Measurements from ENCODE around the gene PLSCR4. TPM values are rescaled to one million over a fixed set of nuclear protein-coding genes. Genes with fewer than 3 reads are reported as not detected.

Gene PLSCR4
- total RNA-seq, 1 donor from 2014 or later = 1.1 TPM

- peaks cover 98% of the 10 kb centered on the region for H3K79me2 ChIP-seq (ENCODE audit: insufficient read depth, low read length)
- no peak overlapping the region for H3K4me2 ChIP-seq (ENCODE audit: low read length)
- Mint-ChIP-seq H3K4me3 (ENCODE audit: unreplicated experiment) (no peak overlapping the region), H3K27me3 (ENCODE audit: low read depth, unreplicated experiment) (no peaks in the 10 kb centered on the region), H3K4me1 (ENCODE audit: low read depth, unreplicated experiment) (peaks cover 30% of the 10 kb centered on the region), H3K9me3 (ENCODE audit: unreplicated experiment) (no peaks in the 10 kb centered on the region), H3K36me3 (ENCODE audit: low read depth, unreplicated experiment) (peaks cover 7% of the 10 kb centered on the region), H3K27ac (ENCODE audit: unreplicated experiment) (no peak overlapping the region)
- H3K36me3 ChIP-seq (ENCODE audit: insufficient read depth, low read length) = no peaks in the 10 kb centered on the region
- H3K27ac ChIP-seq (ENCODE audit: low read depth, low read length) = no peak overlapping the region
- no peak overlapping the region for H3K9ac ChIP-seq (ENCODE audit: low read length)
- H3K27me3 ChIP-seq (ENCODE audit: insufficient read depth, low read length) = no peaks in the 10 kb centered on the region
- no peak overlapping the region for H3K4me3 ChIP-seq (ENCODE audit: insufficient read depth, low read depth, low read length)
- no peak overlapping the region for H2AFZ ChIP-seq (ENCODE audit: low read depth, low read length)
- no peak for DNase-seq (ENCODE audit: low read depth)
- no peak for TF ChIP-seq EZH2 (IDR thresholded peaks at IDR 0.05; ENCODE audit: insufficient read depth, low read length)
- no peak for TF ChIP-seq CTCF (IDR thresholded peaks at IDR 0.05; ENCODE audit: insufficient read depth, low read depth, low read length)
- H4K20me1 ChIP-seq (ENCODE audit: insufficient read depth, low read length) = peaks cover 90% of the 10 kb centered on the region
- no peak for FAIRE-seq
- H3K9me3 ChIP-seq (ENCODE audit: insufficient read depth, low read depth, low read length) = no peaks in the 10 kb centered on the region
- H3K4me1 ChIP-seq (ENCODE audit: insufficient read depth, low read length) = peaks cover 6% of the 10 kb centered on the region
Measured at GRCh38 chr3:146154995-146155394, 95.9 kb downstream of the PLSCR4 start.

GRCh38 chr3:146154316-146154715, 96.6 kb downstream of the PLSCR4 start:
- H3K4me2 ChIP-seq (ENCODE audit: low read length) = no peak overlapping the region
- peaks cover 7% of the 10 kb centered on the region for H3K36me3 Mint-ChIP-seq (ENCODE audit: low read depth, unreplicated experiment)
- H3K27me3 ChIP-seq (ENCODE audit: insufficient read depth, low read length) = no peaks in the 10 kb centered on the region
- no peaks in the 10 kb centered on the region for H3K36me3 ChIP-seq (ENCODE audit: insufficient read depth, low read length)
- DNase-seq (ENCODE audit: low read depth) = no peak
- H3K79me2 ChIP-seq (ENCODE audit: insufficient read depth, low read length) = peaks cover 98% of the 10 kb centered on the region
- H2AFZ ChIP-seq (ENCODE audit: low read depth, low read length) = no peak overlapping the region
- FAIRE-seq = no peak
- no peak overlapping the region for H3K4me3 ChIP-seq (ENCODE audit: insufficient read depth, low read depth, low read length)
- peaks cover 32% of the 10 kb centered on the region for H3K4me1 Mint-ChIP-seq (ENCODE audit: low read depth, unreplicated experiment)
- TF ChIP-seq CTCF (IDR thresholded peaks at IDR 0.05; ENCODE audit: insufficient read depth, low read depth, low read length) = no peak
- H3K9me3 Mint-ChIP-seq (ENCODE audit: unreplicated experiment) = no peaks in the 10 kb centered on the region
- no peak overlapping the region for H3K4me3 Mint-ChIP-seq (ENCODE audit: unreplicated experiment)
- H3K27ac Mint-ChIP-seq (ENCODE audit: unreplicated experiment) = no peak overlapping the region
- peaks cover 6% of the 10 kb centered on the region for H3K4me1 ChIP-seq (ENCODE audit: insufficient read depth, low read length)
- H3K27me3 Mint-ChIP-seq (ENCODE audit: low read depth, unreplicated experiment) = no peaks in the 10 kb centered on the region
- H3K9me3 ChIP-seq (ENCODE audit: insufficient read depth, low read depth, low read length) = no peaks in the 10 kb centered on the region
- peaks cover 88% of the 10 kb centered on the region for H4K20me1 ChIP-seq (ENCODE audit: insufficient read depth, low read length)
- H3K9ac ChIP-seq (ENCODE audit: low read length) = no peak overlapping the region
- H3K27ac ChIP-seq (ENCODE audit: low read depth, low read length) = no peak overlapping the region

GRCh38 chr3:146153429-146153828, 97.5 kb downstream of the PLSCR4 start:
- no peak overlapping the region for H3K4me3 Mint-ChIP-seq (ENCODE audit: unreplicated experiment)
- DNase-seq (ENCODE audit: low read depth) (no peak), FAIRE-seq (no peak)
- no peaks in the 10 kb centered on the region for H3K27me3 Mint-ChIP-seq (ENCODE audit: low read depth, unreplicated experiment)
- Histone ChIP-seq H3K4me2 (ENCODE audit: low read length) (no peak overlapping the region), H3K27me3 (ENCODE audit: insufficient read depth, low read length) (no peaks in the 10 kb centered on the region), H3K4me1 (ENCODE audit: insufficient read depth, low read length) (peaks cover 6% of the 10 kb centered on the region), H3K79me2 (ENCODE audit: insufficient read depth, low read length) (peaks cover 98% of the 10 kb centered on the region), H3K27ac (ENCODE audit: low read depth, low read length) (no peak overlapping the region), H2AFZ (ENCODE audit: low read depth, low read length) (no peak overlapping the region), H4K20me1 (ENCODE audit: insufficient read depth, low read length) (peaks cover 87% of the 10 kb centered on the region), H3K9me3 (ENCODE audit: insufficient read depth, low read depth, low read length) (no peaks in the 10 kb centered on the region), H3K36me3 (ENCODE audit: insufficient read depth, low read length) (no peaks in the 10 kb centered on the region), H3K9ac (ENCODE audit: low read length) (no peak overlapping the region), H3K4me3 (ENCODE audit: insufficient read depth, low read depth, low read length) (no peak overlapping the region)
- H3K27ac Mint-ChIP-seq (ENCODE audit: unreplicated experiment) = no peak overlapping the region
- no peaks in the 10 kb centered on the region for H3K9me3 Mint-ChIP-seq (ENCODE audit: unreplicated experiment)
- peaks cover 7% of the 10 kb centered on the region for H3K36me3 Mint-ChIP-seq (ENCODE audit: low read depth, unreplicated experiment)
- peaks cover 25% of the 10 kb centered on the region for H3K4me1 Mint-ChIP-seq (ENCODE audit: low read depth, unreplicated experiment)
- no peak for TF ChIP-seq CTCF (IDR thresholded peaks at IDR 0.05; ENCODE audit: insufficient read depth, low read depth, low read length)
- TF ChIP-seq EZH2 (IDR thresholded peaks at IDR 0.05; ENCODE audit: insufficient read depth, low read length) = no peak

Measured in astrocyte (in vitro differentiated cells and primary cell).